NCI-H446 (cell line): ENCODE measurements around the gene TUFT1.

ENCODE experiments used
- DNase-seq, 2 experiments: peaks; one replicate each; lab custom pipeline; 2025; lab: John Stamatoyannopoulos, UW

TUFT1 gene

GRCh38 chr1:151539321-151540020, 638 bp upstream of the TUFT1 start:
- DNase-seq: peak; percentile 88 to 92

- DNase-seq: no peak
These were observed 871 bp downstream of the TUFT1 start for GRCh38 chr1:151540982-151541377.

GRCh38 chr1:151541752-151542151, 1.6 kb downstream of the TUFT1 start:
- no peak for DNase-seq

- DNase-seq: peak; percentile 56 to 90
These were observed 2.6 kb downstream of the TUFT1 start for GRCh38 chr1:151542710-151543129.

GRCh38 chr1:151545542-151545941, 5.4 kb downstream of the TUFT1 start:
- no peak for DNase-seq

- no peak for DNase-seq
These were observed 6.2 kb downstream of the TUFT1 start for GRCh38 chr1:151546011-151546925.

- peak; percentile 34 to 81 for DNase-seq
These were observed 7.2 kb downstream of the TUFT1 start for GRCh38 chr1:151547119-151547899.

GRCh38 chr1:151547900-151548230, 7.8 kb downstream of the TUFT1 start:
- DNase-seq: no peak

GRCh38 chr1:151549199-151549598, 9.1 kb downstream of the TUFT1 start:
- no peak for DNase-seq

- no peak for DNase-seq
These were observed 13.6 kb downstream of the TUFT1 start for GRCh38 chr1:151553659-151554058.

- no peak for DNase-seq
These were observed 15.9 kb downstream of the TUFT1 start for GRCh38 chr1:151556052-151556451.

- DNase-seq: no peak
These were observed 22.6 kb downstream of the TUFT1 start for GRCh38 chr1:151562661-151563060.

GRCh38 chr1:151563376-151563775, 23.3 kb downstream of the TUFT1 start:
- DNase-seq: no peak

GRCh38 chr1:151565502-151566189, 25.5 kb downstream of the TUFT1 start:
- DNase-seq: no peak

- no peak for DNase-seq
These were observed 28.5 kb downstream of the TUFT1 start for GRCh38 chr1:151568626-151569088.

- no peak for DNase-seq
These were observed 30.7 kb downstream of the TUFT1 start for GRCh38 chr1:151570819-151571218.

- no peak for DNase-seq
These were observed 34.7 kb downstream of the TUFT1 start for GRCh38 chr1:151574575-151575529.

- no peak for DNase-seq
These were observed 37.1 kb downstream of the TUFT1 start for GRCh38 chr1:151577173-151577572.

GRCh38 chr1:151578941-151579340, 38.8 kb downstream of the TUFT1 start:
- no peak for DNase-seq

GRCh38 chr1:151579436-151580225, 39.5 kb downstream of the TUFT1 start:
- DNase-seq: no peak
